H9 (cell line): ENCODE measurements around the gene PLCL1. TPM values are rescaled to one million over a fixed set of nuclear protein-coding genes. Genes with fewer than 3 reads are reported as not detected.

Experiments
- DNase-seq: peaks from one replicate; pipeline ENCODE4 v3.0.0-alpha.2; 2017
- H2AFZ ChIP-seq: one replicate; pipeline ENCODE4 v1.6.1; 2013; ENCODE audit warnings: mild to moderate bottlenecking, low read length, control low read depth, moderate library complexity
- H2AK5ac ChIP-seq: 2 replicates; pipeline ENCODE4 v1.6.1; 2013; ENCODE audit warnings: low read length, control low read depth, mixed read lengths; ENCODE audit not compliant: insufficient read length
- H2BK120ac ChIP-seq: one replicate; pipeline ENCODE4 v1.6.1; 2013; ENCODE audit warnings: low read depth, mild to moderate bottlenecking, low read length, control low read depth, inconsistent platforms; ENCODE audit not compliant: poor library complexity, severe bottlenecking
- H2BK12ac ChIP-seq: 2 replicates; pipeline ENCODE4 v1.6.1; 2013; ENCODE audit warnings: low read length, control low read depth, mixed read lengths, low read depth; ENCODE audit not compliant: insufficient read length
- H2BK15ac ChIP-seq: 2 replicates; pipeline ENCODE4 v1.6.1; 2013; ENCODE audit warnings: low read depth, low read length, control low read depth
- H2BK20ac ChIP-seq: one replicate; pipeline ENCODE4 v1.6.1; 2013; ENCODE audit warnings: low read depth, mild to moderate bottlenecking, low read length, control low read depth, inconsistent platforms; ENCODE audit not compliant: poor library complexity, severe bottlenecking
- H2BK5ac ChIP-seq: 2 replicates; pipeline ENCODE4 v1.6.1; 2013; ENCODE audit warnings: low read length, control low read depth, mixed read lengths; ENCODE audit not compliant: insufficient read length
- H3K14ac ChIP-seq: 2 replicates; pipeline ENCODE4 v1.6.1; 2013; ENCODE audit warnings: low read length, control low read depth; ENCODE audit not compliant: insufficient read depth
- H3K18ac ChIP-seq: 2 replicates; pipeline ENCODE4 v1.6.1; 2013; ENCODE audit warnings: low read depth, mild to moderate bottlenecking, mixed read lengths, low read length, control low read depth; ENCODE audit not compliant: insufficient read length
- H3K23ac ChIP-seq: 2 replicates; pipeline ENCODE4 v1.6.1; 2013; ENCODE audit warnings: low read length, control low read depth, mixed read lengths, low read depth; ENCODE audit not compliant: insufficient read length
- H3K23me2 ChIP-seq: 2 replicates; pipeline ENCODE4 v1.6.1; 2013; ENCODE audit warnings: low read depth, mild to moderate bottlenecking, mixed read lengths, low read length, control low read depth; ENCODE audit not compliant: insufficient read length, poor library complexity, severe bottlenecking
- H3K27ac ChIP-seq: 2 replicates; pipeline ENCODE4 v1.5.1; 2013; ENCODE audit warnings: low read length, control low read depth, mixed read lengths, low read depth; ENCODE audit not compliant: insufficient read length
- H3K27me3 ChIP-seq: 2 replicates; pipeline ENCODE4 v1.6.1; 2013; ENCODE audit warnings: low read length, control low read depth, inconsistent platforms; ENCODE audit not compliant: insufficient read depth
- H3K4ac ChIP-seq: 2 replicates; pipeline ENCODE4 v1.6.1; 2013; ENCODE audit warnings: low read depth, mild to moderate bottlenecking, control low read depth, inconsistent platforms, low read length, moderate library complexity
- H3K4me1 ChIP-seq: 2 replicates; pipeline ENCODE4 v1.6.1; 2013; ENCODE audit warnings: low read length, control low read depth, inconsistent platforms; ENCODE audit not compliant: insufficient read depth
- H3K4me2 ChIP-seq: 2 replicates; pipeline ENCODE4 v1.6.1; 2013; ENCODE audit warnings: low read length, control low read depth, mixed read lengths; ENCODE audit not compliant: insufficient read length, insufficient read depth
- H3K56ac ChIP-seq: 2 replicates; pipeline ENCODE4 v1.6.1; 2013; ENCODE audit warnings: low read depth, mild to moderate bottlenecking, mixed read lengths, low read length, control low read depth; ENCODE audit not compliant: insufficient read length
- H3K79me1 ChIP-seq: 2 replicates; pipeline ENCODE4 v1.6.1; 2013; ENCODE audit warnings: low read depth, mild to moderate bottlenecking, moderate library complexity, low read length, control low read depth, inconsistent platforms; ENCODE audit not compliant: insufficient read depth, poor library complexity, severe bottlenecking
- H3K79me2 ChIP-seq: 2 replicates; pipeline ENCODE4 v1.6.1; 2013; ENCODE audit warnings: low read length, control low read depth, inconsistent platforms; ENCODE audit not compliant: insufficient read depth
- H3K9ac ChIP-seq: 2 replicates; pipeline ENCODE4 v1.6.1; 2013; ENCODE audit warnings: low read length, control low read depth, mixed read lengths; ENCODE audit not compliant: insufficient read length; ENCODE audit errors: extremely low read depth
- H3K9me3 ChIP-seq: one replicate; pipeline ENCODE4 v1.6.1; 2013; ENCODE audit warnings: low read depth, low read length, inconsistent platforms; ENCODE audit not compliant: control insufficient read depth
- H3T11ph ChIP-seq: one replicate; pipeline ENCODE4 v1.6.1; 2013; ENCODE audit warnings: mild to moderate bottlenecking, low read length, control low read depth, inconsistent platforms
- H4K20me1 ChIP-seq: one replicate; pipeline ENCODE4 v1.6.1; 2013; ENCODE audit not compliant: control insufficient read depth, insufficient read length, insufficient read depth
- H4K5ac ChIP-seq: 2 replicates; pipeline ENCODE4 v1.6.1; 2013; ENCODE audit warnings: low read depth, mild to moderate bottlenecking, mixed read lengths, low read length, control low read depth; ENCODE audit not compliant: insufficient read length
- H4K8ac ChIP-seq: replicated peaks from 2 replicates; pipeline ENCODE4 v1.6.1; 2013; ENCODE audit warnings: low read length, control low read depth, mixed read lengths, low read depth; ENCODE audit not compliant: insufficient read length
- H4K91ac ChIP-seq: 2 replicates; pipeline ENCODE4 v1.6.1; 2013; ENCODE audit warnings: low read depth, mild to moderate bottlenecking, moderate library complexity, mixed read lengths, low read length, control low read depth; ENCODE audit not compliant: insufficient read length
- H3K27ac Mint-ChIP-seq, 3 experiments: 2 replicates in 2 of 3; 3 replicates in 1 of 3; pipeline ENCODE4 v1.8.0; 2020 to 2021; ENCODE audit warnings: mixed read lengths in 3 of 3, mild to moderate bottlenecking in 1 of 3, moderate library complexity in 1 of 3
- H3K27me3 Mint-ChIP-seq: 2 replicates; pipeline ENCODE4 v1.8.0; 2021; ENCODE audit warnings: low read depth, mild to moderate bottlenecking, moderate library complexity, mixed read lengths
- H3K36me3 Mint-ChIP-seq, 3 experiments: 2 replicates in 2 of 3; 3 replicates in 1 of 3; pipeline ENCODE4 v1.8.0; 2020 to 2021; ENCODE audit warnings: low read depth in 3 of 3, mixed read lengths in 3 of 3; ENCODE audit not compliant: insufficient read depth in 1 of 3
- H3K4me1 Mint-ChIP-seq, 2 experiments: 2 replicates each; pipeline ENCODE4 v1.8.0; 2020; ENCODE audit warnings: mixed read lengths in 2 of 2
- H3K4me3 Mint-ChIP-seq, 2 experiments: 2 replicates in 1 of 2; 3 replicates in 1 of 2; pipeline ENCODE4 v1.8.0; 2020 to 2021; ENCODE audit warnings: mild to moderate bottlenecking in 2 of 2, mixed read lengths in 2 of 2, moderate library complexity in 1 of 2
- H3K9me3 Mint-ChIP-seq, 2 experiments: 2 replicates in 1 of 2; 3 replicates in 1 of 2; pipeline ENCODE4 v1.8.0; 2020; ENCODE audit warnings: mild to moderate bottlenecking in 2 of 2, mixed read lengths in 2 of 2, moderate library complexity in 1 of 2
- CTCF ChIP-seq: fragments of 200-600 bp; sonication (generic); conservative IDR thresholded peaks from 3 replicates; pipeline ENCODE4 v1.8.0; 2021; ENCODE audit warnings: antibody characterized with exemption, mild to moderate bottlenecking
- WGBS: extraction: QIAGEN DNeasy Blood & Tissue Kit; methylation state at CpG from one replicate; pipeline ENCODE4 v1.1.7; 2013; ENCODE audit warnings: missing lambda C conversion rate, low lambda C conversion rate, mixed read lengths; ENCODE audit not compliant: insufficient read length; ENCODE audit errors: extremely low coverage; 5-methylcytosine and 5-hydroxymethylcytosine counted together
- total RNA-seq: library from RNA; stranded (reverse); gene quantifications from 2 replicates; pipeline ENCODE4 v1.2.1, GENCODE V29; 2021

The PLCL1 gene
- total RNA-seq, 1 experiment from 2014 or later: 0.04 TPM

- no peak overlapping the region for H3K27ac Mint-ChIP-seq
- Histone ChIP-seq H2BK20ac (no peak overlapping the region), H3T11ph (no peak overlapping the region), H3K27me3 (no peaks in the 10 kb centered on the region), H3K56ac (no peak overlapping the region), H3K23ac (no peak overlapping the region), H3K9me3 (no peaks in the 10 kb centered on the region), H2BK15ac (no peak overlapping the region), H3K18ac (no peak overlapping the region), H3K14ac (no peak overlapping the region), H2BK12ac (no peak overlapping the region), H3K27ac (no peak overlapping the region), H4K20me1 (no peaks in the 10 kb centered on the region), H4K8ac (no peak overlapping the region), H3K4me2 (no peak overlapping the region), H2AK5ac (no peak overlapping the region), H3K79me1 (no peaks in the 10 kb centered on the region), H3K79me2 (no peaks in the 10 kb centered on the region), H2BK120ac (no peak overlapping the region), H3K4me1 (no peaks in the 10 kb centered on the region), H2AFZ (no peak overlapping the region), H2BK5ac (no peak overlapping the region), H4K91ac (no peak overlapping the region), H3K4ac (no peak overlapping the region), H3K9ac (no peak overlapping the region), H4K5ac (no peak overlapping the region), H3K23me2 (no peaks in the 10 kb centered on the region)
- H3K9me3 Mint-ChIP-seq: no peaks in the 10 kb centered on the region
- H3K4me1 Mint-ChIP-seq: no peaks in the 10 kb centered on the region
- WGBS: no CpG with 5 or more reads among the region's 2 CpGs
- TF ChIP-seq CTCF: no peak
- no peak for DNase-seq
- H3K36me3 Mint-ChIP-seq: no peaks in the 10 kb centered on the region
- no peak overlapping the region for H3K4me3 Mint-ChIP-seq
- peaks cover 2% of the 10 kb centered on the region; the same call in 1 of the 2 replicates for H3K27me3 Mint-ChIP-seq
These were observed 252.4 kb downstream of the PLCL1 start for GRCh38 chr2:198056836-198057235.
